ENCODE data around the gene POLR3GL. TPM values are rescaled to one million over a fixed set of nuclear protein-coding genes. Genes with fewer than 3 reads are reported as not detected.

The POLR3GL gene
- total RNA-seq, 1 donor from 2014 or later: 14.9 TPM

DNA sequence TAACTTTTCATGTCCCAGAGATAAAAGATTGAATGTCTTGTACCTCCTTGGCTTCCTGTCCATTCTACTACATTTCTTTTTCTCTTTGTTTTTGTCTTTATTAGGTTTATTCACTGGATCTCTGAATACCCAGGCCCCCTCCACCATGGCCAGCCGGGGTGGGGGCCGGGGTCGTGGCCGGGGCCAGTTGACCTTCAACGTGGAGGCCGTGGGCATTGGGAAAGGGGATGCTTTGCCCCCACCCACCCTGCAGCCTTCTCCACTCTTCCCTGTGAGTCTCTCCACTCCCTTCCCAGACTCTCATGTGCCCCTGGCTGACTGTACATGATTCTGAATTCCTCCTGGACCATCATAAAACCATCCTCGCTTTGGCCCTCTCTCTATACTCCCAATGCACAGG lies 10.2 kb downstream of the POLR3GL start:
- no peak for DNase-seq (ENCODE audit: low read depth in 2 of 2)

DNA sequence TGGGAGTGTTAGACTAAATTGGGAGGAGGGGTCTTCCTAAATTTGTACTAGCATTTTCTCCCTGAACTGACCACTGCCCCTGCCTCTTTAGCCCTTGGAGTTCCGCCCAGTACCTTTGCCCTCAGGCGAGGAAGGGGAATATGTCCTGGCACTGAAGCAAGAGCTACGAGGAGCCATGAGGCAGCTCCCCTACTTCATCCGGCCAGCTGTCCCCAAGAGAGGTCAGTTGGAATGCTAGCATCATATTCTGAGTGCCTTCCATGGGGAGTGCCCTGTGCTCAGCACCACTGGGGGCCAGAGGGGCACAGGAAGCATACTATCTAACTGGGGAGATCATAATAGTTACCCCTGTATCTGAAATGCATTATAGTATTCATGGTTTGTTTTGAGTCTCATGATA lies 10.7 kb downstream of the POLR3GL start:
- DNase-seq (ENCODE audit: low read depth in 2 of 2): no peak

DNA sequence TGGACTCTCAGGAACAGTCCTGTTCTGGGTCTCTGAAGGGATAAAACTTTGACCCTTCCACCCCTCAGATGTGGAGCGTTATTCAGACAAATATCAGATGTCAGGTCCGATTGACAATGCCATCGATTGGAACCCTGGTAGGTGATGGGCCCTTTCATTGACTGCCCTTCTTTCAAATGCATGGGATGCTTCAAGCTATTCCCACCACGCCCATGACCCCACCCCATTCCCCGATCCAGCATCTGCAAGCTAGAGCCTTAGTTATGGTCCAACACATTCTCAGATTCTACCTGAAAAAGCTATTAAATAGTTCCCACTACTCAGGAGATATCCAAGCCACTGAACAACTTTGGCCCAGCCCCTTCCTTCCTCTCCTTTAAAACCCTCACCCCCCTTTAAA lies 12.5 kb downstream of the POLR3GL start:
- no peak for DNase-seq (ENCODE audit: low read depth in 2 of 2)

DNA sequence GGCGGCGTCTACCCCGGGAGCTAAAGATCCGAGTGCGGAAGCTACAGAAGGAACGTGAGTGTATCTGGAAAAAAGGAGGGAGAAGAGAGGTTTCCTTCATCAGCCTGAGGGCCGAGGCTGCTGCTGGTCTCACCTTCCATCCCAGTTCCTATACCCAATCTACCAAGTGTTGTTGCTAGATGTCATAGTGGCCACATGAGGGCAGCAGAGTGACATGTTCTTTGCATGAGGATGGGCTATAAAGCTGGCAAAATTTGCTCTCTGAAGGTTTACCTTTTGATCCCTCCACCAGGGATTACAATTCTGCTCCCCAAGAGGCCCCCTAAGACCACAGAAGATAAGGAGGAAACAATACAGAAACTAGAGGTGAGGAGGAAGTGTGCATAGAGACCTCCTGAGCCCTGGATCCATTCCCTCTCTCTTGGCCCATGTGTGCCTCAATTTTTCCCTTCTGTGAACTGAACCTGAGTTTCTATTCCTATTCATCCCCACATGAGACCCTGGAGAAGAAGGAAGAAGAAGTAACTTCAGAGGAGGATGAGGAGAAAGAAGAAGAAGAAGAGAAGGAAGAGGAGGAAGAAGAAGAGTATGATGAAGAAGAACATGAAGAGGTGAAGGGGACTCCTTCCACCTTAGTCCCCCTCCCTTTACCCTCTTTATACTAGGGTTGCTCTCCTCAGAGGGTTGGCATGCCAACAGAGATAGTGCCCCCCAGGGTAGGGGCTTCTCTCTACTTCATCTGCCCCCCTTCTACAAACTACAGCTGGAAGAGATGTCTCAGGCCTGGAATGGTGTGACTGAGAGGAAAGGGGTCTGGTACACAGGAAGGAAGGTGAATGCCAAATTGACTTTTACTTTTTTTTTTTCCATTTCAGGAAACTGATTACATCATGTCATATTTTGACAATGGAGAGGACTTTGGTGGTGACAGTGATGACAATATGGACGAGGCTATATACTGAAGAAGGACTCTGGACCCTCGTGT lies 13.3 kb downstream of the POLR3GL start:
- peak; percentile 85 to 93 for DNase-seq (ENCODE audit: low read depth in 2 of 2)

DNA sequence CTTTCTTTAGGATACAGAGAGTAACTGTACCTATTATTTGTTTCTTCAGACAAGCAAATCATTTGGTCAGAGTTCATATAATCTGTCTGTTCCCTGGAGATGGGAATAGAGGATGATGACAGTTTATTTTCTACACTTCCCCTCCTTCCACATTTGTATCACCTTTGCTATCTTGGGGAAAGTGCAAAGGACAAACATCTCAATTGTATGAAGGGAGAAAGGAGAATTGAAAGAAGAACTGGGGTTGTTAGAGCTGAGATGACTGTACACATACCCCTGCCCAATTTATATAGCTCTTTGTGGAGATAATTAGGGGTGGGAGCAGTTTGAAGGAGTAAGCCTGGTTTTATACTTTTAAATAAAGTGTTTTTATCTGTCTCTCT lies 14.0 kb downstream of the POLR3GL start:
- no peak for DNase-seq (ENCODE audit: low read depth in 2 of 2)

DNA sequence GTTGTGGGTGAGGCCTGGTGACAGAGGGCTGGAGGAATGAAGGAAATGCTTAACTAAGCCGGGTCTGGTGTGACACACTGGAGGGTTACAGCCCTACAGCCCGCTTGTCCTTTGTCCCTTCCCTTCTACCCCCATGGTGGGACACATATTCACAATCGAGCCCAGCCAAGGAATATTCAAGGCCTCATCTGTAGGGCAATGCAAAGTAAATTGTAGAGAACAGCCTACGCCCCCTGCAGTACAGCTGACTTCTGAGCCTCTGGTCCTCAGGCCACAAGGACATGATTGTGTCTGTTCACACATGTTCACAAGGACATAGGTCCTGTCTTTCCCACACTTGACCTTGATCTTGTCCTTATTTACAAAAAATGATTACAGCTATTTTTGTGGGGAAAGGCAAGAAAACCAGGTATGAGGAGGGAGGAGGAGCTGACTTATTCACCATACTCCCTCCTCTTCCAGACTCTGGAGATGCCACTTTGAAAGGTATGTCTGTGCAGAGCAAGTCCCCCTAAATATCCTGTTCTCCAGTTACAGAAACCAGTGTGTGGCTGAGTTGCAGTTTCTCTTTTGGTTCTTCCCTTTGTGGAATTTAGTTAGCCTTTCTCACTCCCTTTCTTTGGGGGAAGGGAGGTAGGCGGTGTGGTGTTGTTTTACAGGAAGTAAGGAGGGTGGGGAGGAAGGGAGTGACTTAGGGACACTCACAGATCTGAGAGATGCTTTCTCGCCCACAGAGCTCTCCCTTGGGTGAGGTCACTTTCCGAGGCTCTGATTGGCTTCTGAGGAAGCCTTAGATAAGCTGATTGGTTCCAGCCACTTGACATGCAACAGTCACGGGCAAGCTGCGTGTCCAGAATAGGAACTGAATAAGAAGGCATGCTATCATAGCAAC lies 14.6 kb downstream of the POLR3GL start:
- peak; percentile 89 to 99 for DNase-seq (ENCODE audit: low read depth in 2 of 2)

DNA sequence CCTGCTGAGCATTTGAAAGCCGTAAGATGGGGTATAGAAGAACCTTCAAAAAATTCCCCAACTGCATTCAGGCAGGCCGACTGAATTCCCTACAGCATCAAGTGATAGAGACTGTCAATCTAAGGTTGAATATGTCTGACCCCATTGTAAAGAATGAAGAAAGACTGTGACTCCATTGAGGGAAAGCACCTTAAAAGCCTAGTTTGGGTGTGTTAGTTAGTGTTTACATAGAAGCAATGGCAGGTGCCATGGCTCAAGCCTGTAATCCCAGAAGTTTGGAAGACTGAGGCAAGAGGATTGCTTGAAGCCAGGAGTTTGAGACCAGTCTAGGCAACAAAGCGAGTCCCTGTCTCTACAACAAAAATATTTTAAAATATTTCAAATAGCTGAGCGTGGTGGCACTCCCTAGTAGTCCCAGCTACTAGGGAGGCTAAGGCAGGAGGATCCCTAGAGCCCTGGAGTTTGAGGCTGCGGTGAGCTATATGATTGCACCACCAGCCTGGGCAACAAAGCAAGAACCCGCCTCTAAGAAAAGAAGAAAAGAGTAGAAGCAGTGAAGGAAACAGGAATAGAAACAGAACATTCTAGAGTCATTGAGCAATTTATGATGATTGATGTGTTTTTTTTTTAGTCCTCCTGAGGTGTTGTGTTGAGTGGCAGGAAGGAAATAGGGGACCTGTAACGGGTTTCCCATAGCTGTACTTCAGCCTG lies 15.4 kb downstream of the POLR3GL start:
- DNase-seq (ENCODE audit: low read depth in 2 of 2): peak in 1 of 2 donors; percentile 79

DNA sequence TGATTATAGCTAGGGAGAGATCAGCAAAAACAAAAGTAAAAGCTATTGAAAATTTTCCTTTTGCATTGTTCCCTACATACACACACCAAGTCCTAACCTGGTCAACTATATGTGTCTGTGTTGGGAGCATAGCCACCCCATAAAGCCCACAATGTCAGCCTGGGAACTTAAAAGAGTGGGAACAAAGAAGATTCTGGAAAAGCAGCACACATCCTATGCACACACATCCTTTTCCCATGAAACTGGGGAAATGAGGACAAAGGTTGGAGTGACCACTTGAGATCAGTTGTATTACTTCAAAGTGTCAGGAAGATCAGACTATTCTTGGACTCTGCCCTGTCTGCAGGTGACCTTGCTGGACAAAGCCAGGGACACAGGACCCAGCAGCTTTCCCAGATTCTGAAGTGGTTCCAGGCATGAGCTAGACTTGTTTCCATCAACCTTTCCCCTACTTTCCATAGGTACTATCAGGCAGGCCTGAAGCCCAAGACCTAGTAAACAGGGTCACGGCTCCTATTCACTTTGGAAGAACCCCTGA lies 16.0 kb downstream of the POLR3GL start:
- DNase-seq (ENCODE audit: low read depth in 2 of 2): peak in 1 of 2 donors; percentile 74

DNA sequence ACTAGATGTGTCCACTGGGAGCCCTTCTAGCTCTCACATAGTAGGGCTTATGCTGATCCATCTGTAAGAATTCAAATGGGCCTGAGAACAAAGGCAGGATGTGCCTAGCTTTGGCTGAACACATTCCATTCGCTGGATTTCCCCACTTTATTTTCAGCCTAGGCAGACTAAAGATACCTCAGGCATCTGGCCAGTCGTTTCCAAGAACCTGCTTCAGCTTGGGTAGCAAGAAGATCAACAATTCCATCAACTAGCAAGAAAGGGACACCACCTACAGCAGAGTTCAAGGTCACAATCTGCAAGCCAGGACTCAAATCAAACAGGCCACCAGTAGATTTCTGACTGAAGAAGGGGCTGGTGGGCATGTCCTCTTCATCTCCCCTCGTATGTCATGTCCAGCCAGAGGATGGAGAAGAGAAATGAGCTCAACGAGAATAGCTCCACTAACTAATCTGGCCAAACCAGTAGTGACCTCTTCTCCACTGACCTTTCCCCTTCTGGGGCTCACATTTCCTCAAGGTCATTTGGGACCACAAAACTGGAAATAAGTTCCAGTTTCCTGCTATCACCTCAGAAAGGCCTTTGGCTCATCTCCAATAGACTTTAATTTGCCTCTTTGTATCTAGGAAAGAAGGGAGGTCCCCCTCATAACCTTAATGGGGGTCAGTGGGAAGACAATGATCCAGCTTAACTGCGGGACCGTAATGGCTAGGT lies 17.7 kb downstream of the POLR3GL start:
- DNase-seq (ENCODE audit: low read depth in 2 of 2): peak; percentile 62 to 75

DNA sequence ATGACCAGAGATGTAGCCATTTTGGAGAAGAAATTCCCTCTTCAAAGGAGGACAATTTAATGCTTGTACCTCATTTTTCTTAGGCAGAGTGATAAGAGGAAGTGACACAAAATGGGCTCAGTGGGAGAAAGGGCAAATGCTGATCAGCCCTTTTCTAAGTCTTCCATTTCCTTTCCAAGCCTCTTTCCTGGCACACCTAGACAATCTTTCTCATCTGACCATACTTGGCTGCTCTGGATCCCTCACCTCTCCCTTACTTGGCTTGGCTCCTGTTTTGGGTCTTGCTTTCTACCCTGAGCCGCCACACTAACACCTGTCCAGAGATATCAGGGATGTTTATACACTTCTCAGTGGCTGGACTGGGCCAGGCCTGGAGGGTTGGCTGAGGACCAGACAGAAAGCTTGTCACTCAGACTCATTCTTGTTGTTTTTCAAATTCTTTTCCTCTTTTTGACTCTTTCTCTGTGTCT lies 18.8 kb downstream of the POLR3GL start:
- peak in 1 of 2 donors; percentile 53 for DNase-seq (ENCODE audit: low read depth in 2 of 2)

DNA sequence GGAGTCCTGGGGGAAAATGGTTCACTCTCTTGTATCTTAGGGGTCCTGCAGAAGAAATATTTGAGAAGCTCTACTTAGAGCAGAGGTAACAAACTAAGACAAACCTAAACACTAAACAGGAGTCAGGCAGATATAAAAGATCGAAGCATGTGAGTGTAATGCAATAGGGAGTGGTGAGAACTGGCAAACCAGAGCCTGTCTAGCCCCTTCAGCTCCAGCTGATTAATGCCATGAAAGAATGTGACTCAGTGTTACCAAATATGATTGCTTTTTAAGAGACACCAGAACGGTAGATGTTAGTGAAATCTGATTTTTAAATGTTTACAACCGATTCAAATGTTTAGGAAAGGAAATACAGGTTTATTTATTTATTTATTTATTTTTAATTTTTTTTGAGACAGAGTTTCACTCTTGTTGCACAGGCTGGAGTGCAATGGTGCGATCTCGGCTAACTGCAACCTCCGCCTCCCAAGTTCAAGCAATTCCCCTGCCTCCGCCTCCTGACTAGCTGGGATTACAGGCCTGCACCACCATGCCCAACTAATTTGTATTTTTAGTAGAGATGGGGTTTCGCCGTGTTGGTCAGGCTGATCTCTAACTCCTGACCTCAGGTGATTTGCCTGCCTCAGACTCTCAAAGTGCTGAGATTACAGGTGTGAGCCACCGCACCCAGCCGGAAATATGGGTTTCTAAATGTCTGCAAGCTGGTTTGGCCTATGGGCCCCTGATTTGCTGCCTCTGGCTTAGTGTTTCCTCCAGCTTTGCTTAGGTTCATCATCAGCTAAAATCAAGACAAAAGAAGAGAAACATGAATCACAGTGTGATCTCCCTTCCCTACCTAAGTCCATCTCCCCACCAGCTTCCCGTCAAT lies 19.7 kb downstream of the POLR3GL start:
- DNase-seq (ENCODE audit: low read depth in 2 of 2): no peak

DNA sequence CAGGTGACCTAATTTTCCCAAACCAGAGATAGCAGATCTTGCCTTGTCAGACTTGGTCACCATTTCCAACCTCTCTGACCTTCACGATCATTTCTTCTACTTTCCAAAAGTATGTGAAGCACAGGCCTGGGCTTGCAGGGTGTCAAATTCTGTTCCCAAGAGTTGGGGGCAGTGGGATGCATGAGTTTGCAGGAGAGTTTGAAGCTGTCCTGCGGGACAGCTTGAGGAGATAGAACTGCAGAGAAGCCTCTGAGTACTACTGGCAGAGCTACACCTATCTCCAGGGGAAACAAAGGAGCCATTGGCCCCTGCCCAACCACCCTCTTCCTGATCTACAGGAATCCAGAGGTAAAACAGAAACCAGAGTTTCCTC lies 20.6 kb downstream of the POLR3GL start:
- no peak for DNase-seq (ENCODE audit: low read depth in 2 of 2)

DNA sequence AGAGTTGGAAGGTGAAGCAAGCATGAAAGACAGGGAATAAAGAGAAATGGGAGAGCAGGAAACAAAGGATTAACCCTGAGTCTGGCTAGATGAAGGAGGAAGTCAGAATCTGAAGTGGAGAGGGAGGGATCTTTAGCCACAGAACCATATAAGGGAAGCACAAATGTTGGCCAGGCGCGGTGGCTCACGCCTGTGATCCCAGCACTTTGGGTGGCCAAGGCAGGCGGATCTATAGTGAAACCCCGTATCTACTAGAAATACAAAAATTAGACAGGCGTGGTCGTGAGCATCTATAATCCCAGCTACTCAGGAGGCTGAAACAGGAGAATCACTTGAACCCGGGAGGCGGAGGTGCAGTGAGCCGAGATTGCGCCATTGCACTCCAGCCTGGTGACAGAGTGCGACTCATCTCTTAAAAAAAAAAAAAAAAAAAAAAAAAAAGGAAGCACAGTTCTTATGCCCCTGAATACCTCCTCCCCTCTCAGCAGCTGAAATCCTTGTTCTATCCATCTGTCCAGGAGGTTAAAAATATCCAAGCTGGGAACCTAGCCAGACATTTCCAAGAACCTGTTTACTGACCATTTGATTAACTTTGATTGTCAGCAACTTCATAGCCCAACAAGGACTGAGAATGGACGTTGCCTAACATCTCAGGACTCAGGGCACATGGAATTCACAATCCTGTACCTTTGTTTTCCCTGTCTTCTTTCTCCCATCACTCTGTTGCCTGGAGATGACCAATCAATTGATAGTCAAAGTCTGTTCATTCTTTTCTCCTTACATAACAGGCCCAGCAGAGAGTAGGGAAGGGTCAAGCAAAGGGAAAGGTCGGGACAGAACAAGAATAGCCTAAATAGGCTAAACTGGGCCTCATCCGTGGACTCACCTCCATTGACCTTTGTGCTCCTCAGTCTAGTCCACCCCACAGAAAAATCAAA lies 21.3 kb downstream of the POLR3GL start:
- DNase-seq (ENCODE audit: low read depth in 2 of 2): no peak

DNA sequence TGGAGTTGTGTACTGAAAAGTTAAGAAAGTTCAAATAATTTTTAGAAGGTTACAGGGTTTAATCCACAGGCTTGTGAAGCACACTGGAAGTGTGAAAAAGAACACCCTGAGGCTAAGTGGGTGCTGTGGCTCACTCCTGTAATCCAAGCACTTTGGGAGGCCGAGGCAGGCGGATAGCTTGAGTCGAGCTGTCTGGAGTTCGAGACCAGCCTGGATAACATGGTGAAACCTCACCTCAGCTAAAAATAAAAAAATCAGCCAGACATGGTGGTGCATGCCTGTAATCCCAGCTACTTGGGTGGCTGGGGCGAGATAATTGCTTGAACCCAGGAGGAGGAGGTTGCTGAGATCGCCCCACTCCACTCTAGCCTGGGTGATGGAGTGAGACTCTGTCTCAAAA lies 22.1 kb downstream of the POLR3GL start:
- DNase-seq (ENCODE audit: low read depth in 2 of 2): no peak

DNA sequence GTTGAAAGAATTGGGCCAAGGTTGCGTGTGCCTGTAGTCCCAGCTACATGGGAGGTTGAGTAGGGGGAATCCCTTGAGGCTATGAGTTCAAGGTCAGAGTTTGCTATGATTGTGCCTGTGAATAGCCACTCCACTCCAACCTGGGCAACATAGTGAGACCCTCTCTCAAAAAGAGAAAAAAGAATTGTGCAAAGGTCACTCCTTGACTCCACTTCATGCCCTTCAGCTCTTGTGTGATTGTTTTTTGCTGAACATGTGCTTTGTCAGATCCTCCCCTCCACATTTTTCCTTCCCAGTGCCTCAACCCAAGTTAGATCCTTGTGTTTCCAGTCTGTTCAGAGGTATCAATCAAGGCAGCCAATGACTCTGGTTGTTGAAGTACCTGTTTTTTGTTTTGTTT lies 23.4 kb downstream of the POLR3GL start:
- DNase-seq (ENCODE audit: low read depth in 2 of 2): no peak

DNA sequence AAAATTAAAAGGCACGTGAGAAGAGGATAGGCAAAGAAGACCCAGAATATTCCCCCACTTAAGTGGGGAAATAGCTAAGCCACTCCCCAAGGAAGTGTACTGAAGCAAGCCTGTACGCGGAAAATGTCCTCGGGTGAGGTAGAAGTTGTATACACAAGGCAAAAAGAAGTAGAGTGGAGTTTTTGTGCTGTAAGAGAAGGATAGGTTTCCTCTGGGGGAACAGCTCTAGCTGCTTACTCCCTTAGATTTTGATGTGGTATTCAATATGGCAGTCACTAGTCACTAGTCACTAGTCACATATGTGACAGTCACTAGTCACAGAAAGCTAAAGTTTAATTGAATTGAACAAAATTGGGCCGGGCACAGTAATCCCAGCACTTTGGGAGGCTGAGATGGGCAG lies 24.3 kb downstream of the POLR3GL start:
- no peak for DNase-seq (ENCODE audit: low read depth in 2 of 2)

DNA sequence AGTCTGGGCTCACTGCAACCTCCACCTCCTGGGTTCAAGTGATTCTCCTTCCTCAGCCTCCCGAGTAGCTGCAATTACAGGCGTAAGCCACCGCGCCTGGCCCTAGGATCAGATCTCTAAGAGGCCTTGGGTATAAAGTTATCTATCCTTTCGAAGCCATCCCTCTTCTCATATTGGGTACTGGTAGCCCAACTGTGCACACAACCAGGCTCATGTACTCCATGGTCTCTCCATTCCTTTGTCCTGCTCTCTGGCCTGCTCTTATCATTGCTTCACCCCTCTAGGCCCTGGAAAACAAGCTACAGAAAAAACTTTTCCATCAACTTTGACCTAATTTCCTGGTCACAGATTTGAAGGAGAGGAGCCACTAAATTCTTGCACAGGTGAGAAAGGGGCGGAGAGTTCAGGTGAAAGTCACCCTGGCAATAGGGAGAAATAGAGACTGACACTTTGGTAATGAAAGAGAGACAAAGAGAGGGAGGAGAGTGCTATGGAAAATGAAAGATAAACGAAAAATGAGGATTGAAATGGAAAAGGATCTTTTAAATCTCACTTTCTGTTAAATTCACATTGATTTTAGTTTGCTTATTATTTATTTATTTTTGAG lies 25.9 kb downstream of the POLR3GL start:
- DNase-seq (ENCODE audit: low read depth in 2 of 2): no peak
